HepG2 (cell line): ENCODE measurements around the gene MYOM1. TPM values are rescaled to one million over a fixed set of nuclear protein-coding genes. Genes with fewer than 3 reads are reported as not detected.
A peak's percentile ranks its signal among the peaks of the same experiment; 100 is the strongest.

Source experiments
- ADNP ChIP-seq: sonication (generic); formaldehyde crosslinking; IDR thresholded peaks from 2 replicates; pipeline ENCODE4 v1.4.0; 2020; ENCODE audit warnings: missing genetic modification reagents
- DPF2 ChIP-seq: sonication (generic); formaldehyde crosslinking; IDR thresholded peaks from 2 replicates; pipeline ENCODE4 v1.4.0; 2020; ENCODE audit warnings: mild to moderate bottlenecking, low read depth, missing genetic modification reagents, borderline replicate concordance
- ELF3 ChIP-seq: IDR thresholded peaks from 2 replicates; pipeline ENCODE4 v1.6.1; 2016; ENCODE audit warnings: missing genetic modification reagents, missing compliant biosample characterization
- ELF4 ChIP-seq: sonication (generic); formaldehyde crosslinking; IDR thresholded peaks from 2 replicates; pipeline ENCODE4 v1.5.0; 2020; ENCODE audit warnings: missing genetic modification reagents, mild to moderate bottlenecking, moderate library complexity, borderline replicate concordance
- EP300 ChIP-seq, 3 experiments: sonication (generic) in 1 of 3; formaldehyde crosslinking in 1 of 3; IDR thresholded peaks; 2 replicates each; pipeline versions ENCODE4 v1.5.1 to v1.6.1; 2011 to 2020; ENCODE audit warnings: low read depth in 2 of 3, low read length in 2 of 3, borderline replicate concordance in 1 of 3, improper control_type of control experiment in 1 of 3, mild to moderate bottlenecking in 1 of 3, missing genetic modification reagents in 1 of 3, moderate library complexity in 1 of 3
- MIER3 ChIP-seq: IDR thresholded peaks from 2 replicates; pipeline ENCODE4 v1.6.1; 2016; ENCODE audit warnings: missing compliant biosample characterization, borderline replicate concordance
- SRF ChIP-seq: IDR thresholded peaks from 2 replicates; pipeline ENCODE4 v1.6.1; 2011; ENCODE audit warnings: mild to moderate bottlenecking, low read depth, low read length, moderate library complexity
- SRSF4 ChIP-seq: fragments of 200-400 bp; formaldehyde crosslinking; IDR thresholded peaks from one replicate; pipeline ENCODE4 v1.6.1; 2018; ENCODE audit warnings: mild to moderate bottlenecking, low read depth, low read length, moderate library complexity; ENCODE audit not compliant: poor library complexity, severe bottlenecking
- TEAD3 ChIP-seq: optimal IDR thresholded peaks from 2 replicates; pipeline ENCODE3; 2016; ENCODE audit warnings: borderline replicate concordance
- TOPORS ChIP-seq: sonication (generic); formaldehyde crosslinking; IDR thresholded peaks from 2 replicates; pipeline ENCODE4 v1.8.0; 2023; ENCODE audit warnings: mild to moderate bottlenecking, missing genetic modification reagents
- XBP1 ChIP-seq: sonication (generic); formaldehyde crosslinking; IDR thresholded peaks from 2 replicates; pipeline ENCODE4 v1.5.0; 2020; ENCODE audit warnings: missing genetic modification reagents
- ZBTB49 ChIP-seq: sonication (generic); formaldehyde crosslinking; IDR thresholded peaks from 2 replicates; pipeline ENCODE4 v1.4.0; 2020; ENCODE audit warnings: missing genetic modification reagents, borderline replicate concordance
- ZBTB7B ChIP-seq: sonication (generic); formaldehyde crosslinking; IDR thresholded peaks from 2 replicates; pipeline ENCODE4 v1.4.0; 2020; ENCODE audit warnings: missing genetic modification reagents
- ZFP36L2 ChIP-seq: sonication (generic); formaldehyde crosslinking; IDR thresholded peaks from 2 replicates; pipeline ENCODE4 v1.4.0; 2020; ENCODE audit warnings: missing genetic modification reagents
- ZNF30 ChIP-seq: sonication (generic); formaldehyde crosslinking; IDR thresholded peaks from 2 replicates; pipeline ENCODE4 v1.5.0; 2020; ENCODE audit warnings: mild to moderate bottlenecking, missing genetic modification reagents
- ZNF318 ChIP-seq: sonication (generic); formaldehyde crosslinking; IDR thresholded peaks from 2 replicates; pipeline ENCODE4 v1.4.0; 2020; ENCODE audit warnings: mild to moderate bottlenecking, missing genetic modification reagents
- ZNF605 ChIP-seq: sonication (generic); formaldehyde crosslinking; IDR thresholded peaks from 2 replicates; pipeline ENCODE4 v1.8.0; 2022; ENCODE audit warnings: mild to moderate bottlenecking, missing genetic modification reagents
- ZNF672 ChIP-seq: sonication (generic); formaldehyde crosslinking; IDR thresholded peaks from 2 replicates; pipeline ENCODE4 v1.8.1; 2022; ENCODE audit warnings: missing genetic modification reagents
- ZNF746 ChIP-seq: sonication (generic); formaldehyde crosslinking; IDR thresholded peaks from 2 replicates; pipeline ENCODE4 v1.8.0; 2022; ENCODE audit warnings: mild to moderate bottlenecking, missing genetic modification reagents
- polyA plus RNA-seq, 8 experiments: library from polyadenylated mRNA; depleted of rRNA in 3 of 8; stranded (reverse) in 7 of 8; unstranded in 1 of 8; fragments of >200 nt; fragmentation: Illumina TruSeq in 4 of 8; extraction: Trizol in 4 of 8; gene quantifications; 2 replicates each; pipeline versions ENCODE4 v1.2.1 to v1.2.3, GENCODE V29; 2011 to 2016; ENCODE audit warnings: low read depth in 4 of 8, missing spikeins in 1 of 8, mixed read lengths in 1 of 8; ENCODE audit not compliant: insufficient read depth in 1 of 8
- total RNA-seq, 5 experiments: library from RNA; depleted of rRNA; stranded (reverse); fragments of >200 nt; fragmentation: Illumina TruSeq; extraction: Trizol; gene quantifications; 2 replicates each; pipeline ENCODE4 v1.2.3, GENCODE V29; 2016; ENCODE audit warnings: low read depth in 1 of 5

Gene MYOM1
- total and polyA plus RNA-seq, 2 of the 13 experiments (the other 11 are each of a cell fraction or from before 2014, with no cell fraction given) = 0.46 to 0.98 TPM

- TF ChIP-seq MIER3 (CRISPR knock-in tag) (no peak), ZNF30 (no peak), ZBTB49 (CRISPR knock-in tag) (no peak), ZBTB7B (CRISPR knock-in tag) (no peak), TEAD3 (CRISPR knock-in tag) (no peak), ZNF318 (CRISPR knock-in tag) (no peak), ZNF672 (CRISPR knock-in tag) (no peak), TOPORS (no peak), SRSF4 (no peak), ELF4 (no peak), XBP1 (CRISPR knock-in tag) (no peak), SRF (no peak), EP300 (IDR thresholded peaks at IDR 0.05; ENCODE audit: low read depth in 2 of 2, low read length in 2 of 2) (no peak), EP300 (CRISPR knock-in tag; IDR thresholded peaks at IDR 0.05; ENCODE audit: borderline replicate concordance) (no peak), ZNF746 (no peak), ZFP36L2 (CRISPR knock-in tag) (no peak), ELF3 (no peak), ZNF605 (CRISPR knock-in tag) (0 out of 2 replicates have a peak, but pooled peaks have one; percentile 30), DPF2 (no peak), ADNP (CRISPR knock-in tag) (0 out of 2 replicates have a peak, but pooled peaks have one; percentile 25)
Measured at GRCh38 chr18:3230401-3231334, 10.9 kb upstream of the MYOM1 start (continued).
